HG02870 (cell line): ENCODE measurements around the gene SNX33.

ENCODE experiments used
- ATAC-seq: cut with Tn5 transposase; IDR thresholded peaks from one replicate; pipeline ENCODE4 v1.9.1; 2021; ENCODE audit warnings: mild to moderate bottlenecking, moderate library complexity; ENCODE audit not compliant: unreplicated experiment

Gene SNX33

DNA sequence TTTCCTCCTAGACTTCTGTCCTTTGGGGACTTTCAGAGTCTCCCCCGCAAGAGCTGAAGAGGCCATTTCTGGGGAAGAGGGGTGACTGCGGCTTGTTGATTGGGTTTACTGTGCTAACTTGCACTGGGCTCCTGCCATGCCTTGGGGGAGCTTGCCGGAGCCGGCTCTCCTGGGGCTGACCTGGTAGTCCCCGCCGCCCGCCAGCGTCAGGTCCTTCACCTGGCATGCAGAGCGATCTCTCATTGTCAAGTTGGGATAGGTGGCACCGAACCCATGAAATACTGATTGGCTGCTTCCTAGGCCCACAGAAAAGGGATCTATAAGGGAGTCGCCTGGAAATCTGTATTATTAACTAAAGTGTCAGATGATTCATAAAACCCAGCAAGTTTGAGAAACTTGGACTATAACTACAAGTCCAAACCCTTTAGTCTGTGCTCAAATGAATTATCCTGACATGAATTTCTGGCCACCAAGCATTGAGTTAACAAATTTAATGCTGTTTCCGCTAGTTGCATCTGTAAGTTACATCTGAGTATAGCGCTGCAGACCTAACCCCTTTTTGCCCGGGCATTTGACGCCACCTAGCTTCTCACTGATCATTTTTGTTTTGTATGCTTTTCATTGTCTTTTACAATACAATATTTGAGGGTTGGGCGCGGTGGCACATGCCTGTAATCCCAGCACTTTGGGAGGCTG lies 7.1 kb upstream of the SNX33 start:
- peak; percentile 25 for ATAC-seq

DNA sequence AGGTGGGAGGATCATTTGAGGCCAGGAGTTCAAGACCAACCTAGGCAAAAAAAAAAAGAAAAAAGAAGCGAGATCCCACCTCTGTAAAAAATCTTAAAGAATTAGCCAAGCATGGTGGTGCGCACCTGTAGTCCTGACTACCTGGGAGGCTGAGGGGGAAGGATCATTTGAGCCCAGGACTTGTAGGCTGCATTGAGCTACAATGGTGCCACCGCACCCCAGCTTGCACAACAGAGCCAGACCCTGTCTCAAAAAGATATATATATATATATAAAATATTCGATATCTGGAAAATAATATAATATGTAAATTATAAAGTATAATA lies 6.6 kb upstream of the SNX33 start:
- no peak for ATAC-seq

DNA sequence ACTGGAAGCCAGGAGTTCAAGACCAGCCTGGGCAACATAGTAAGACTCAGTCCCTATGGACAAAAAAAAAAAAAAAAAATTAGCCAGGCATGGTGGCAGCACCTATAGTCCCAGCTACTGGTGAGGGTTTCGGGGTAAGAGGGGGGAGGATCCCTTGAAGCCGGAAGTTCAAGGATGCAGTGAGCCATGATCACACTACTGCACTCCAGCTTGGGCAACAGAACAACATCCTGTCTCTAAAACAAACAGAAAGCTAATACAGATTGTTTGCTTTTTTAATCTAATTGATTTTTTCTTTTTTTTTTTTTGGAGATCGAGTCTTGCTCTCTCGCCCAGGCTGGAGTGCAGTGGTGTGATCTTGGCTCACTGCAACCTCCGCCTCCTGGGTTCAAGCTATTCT lies 6.1 kb upstream of the SNX33 start:
- ATAC-seq: no peak

DNA sequence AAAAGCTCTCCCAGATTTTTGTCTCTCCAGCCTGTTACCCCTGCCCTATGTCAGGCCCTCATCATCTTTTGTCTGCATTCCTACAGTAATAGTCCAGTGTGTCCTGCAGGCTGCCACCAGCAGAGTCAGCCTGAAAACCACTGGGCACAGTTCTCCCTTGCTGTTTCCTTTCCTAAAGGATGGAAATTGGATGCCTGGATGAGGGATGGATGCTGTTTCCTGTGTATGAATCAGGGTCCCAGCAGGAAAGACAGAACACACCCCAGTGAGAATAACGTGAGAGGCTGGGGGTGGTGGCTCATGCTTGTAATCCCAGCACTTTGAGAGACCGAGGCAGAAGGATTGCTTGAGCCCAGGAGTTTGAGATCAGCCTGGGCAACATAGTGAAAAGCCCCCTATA lies 3.3 kb upstream of the SNX33 start:
- no peak for ATAC-seq

DNA sequence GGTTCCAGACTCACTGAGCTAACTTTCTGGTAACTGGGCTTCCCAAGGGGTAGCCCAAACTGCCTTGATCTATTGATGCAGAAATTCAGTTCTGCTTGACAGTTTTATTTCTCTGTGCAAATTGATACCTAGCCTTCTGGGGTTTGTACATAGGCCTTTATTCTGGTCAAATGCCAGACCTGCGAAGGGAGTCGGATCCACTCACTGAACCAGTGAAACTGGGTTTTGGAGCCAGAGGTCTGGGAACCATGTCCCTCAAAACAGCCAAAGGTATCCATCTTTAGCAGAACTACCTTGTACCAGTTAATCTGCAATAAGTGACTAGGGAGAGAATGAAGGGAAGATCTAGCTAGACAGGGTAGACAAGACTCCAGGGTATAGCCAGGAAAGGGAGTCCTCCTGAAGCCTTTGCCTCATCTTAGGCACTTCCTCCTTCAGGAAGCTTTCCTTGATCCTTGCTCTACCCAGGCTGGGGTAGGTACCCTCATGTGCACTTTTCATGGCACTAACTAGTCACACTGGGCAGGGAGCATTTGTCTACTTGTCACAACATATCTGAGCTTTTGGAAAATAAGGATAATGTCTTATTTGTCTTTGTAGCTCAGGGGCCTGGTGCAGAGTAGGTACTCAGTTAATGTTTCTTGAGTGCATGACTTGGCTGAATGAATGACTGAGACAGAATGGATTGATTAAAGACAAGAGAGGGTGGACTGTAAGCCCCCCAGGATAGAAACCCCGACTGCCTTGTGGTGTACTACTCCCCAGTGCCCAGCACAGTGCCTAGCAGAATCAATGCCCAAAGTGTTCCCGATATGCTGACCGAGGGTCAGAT lies 1.4 kb upstream of the SNX33 start:
- no peak for ATAC-seq

DNA sequence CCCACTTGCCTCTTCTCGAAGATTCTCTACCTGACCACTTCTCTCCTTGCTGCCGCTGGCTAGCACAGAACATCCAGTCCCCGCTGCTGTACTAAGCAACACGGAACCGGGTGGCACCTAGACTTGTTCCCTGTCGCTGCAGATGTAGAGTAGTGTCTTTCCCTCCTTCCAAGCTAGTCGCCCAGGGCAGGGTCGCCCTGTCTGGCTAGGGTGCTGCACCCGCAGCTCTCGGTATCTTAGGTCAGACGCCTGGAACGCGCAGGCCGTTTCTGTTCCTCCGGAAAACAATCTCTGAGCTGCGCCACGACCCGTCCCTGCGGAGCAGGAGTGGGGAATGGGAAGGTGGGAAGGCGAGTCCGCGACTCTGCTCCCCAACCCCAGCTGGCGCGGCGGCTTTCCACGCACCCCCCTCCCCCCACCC lies 758 bp upstream of the SNX33 start:
- ATAC-seq: no peak

DNA sequence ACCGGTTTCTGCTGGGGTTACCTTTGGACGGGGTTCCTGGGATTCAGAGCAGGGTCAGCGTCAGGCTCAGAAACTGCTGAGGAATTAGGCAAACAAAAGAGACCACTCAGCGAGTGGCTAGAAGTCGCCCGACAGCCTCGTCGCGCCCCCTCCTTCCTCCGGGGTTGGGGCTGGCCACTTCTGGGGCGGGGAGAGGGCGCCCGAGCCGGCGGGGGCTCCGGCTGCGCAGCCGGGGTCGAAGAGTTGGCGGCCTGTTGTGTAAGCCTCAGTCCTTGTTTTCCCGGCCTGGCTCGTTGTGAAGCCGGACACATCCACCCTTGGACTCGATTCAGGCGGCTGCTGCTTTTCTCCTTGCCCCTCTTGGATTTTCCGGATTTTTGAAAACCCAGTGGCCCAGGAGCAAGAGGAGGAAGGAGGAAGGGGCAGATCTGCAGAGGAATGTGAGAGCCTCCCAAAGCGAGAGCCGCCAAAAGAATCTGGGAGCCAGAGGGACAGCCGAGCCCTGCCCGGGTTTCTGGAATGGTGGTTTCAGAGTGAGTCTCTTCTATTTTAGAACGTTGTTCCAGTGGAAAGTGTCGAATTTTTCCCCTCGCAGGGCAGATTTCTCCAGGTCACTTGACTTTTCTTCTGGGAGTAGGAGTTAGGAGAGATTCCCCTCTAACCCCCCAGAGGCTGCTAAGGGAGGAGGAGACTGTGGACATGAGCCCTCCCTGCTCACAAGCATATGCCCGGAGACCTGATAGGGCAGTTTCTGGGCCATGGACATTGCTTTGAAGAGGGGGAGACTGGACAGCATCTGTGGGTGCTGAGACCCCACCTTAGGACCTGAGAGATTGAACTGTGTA lies 666 bp downstream of the SNX33 start:
- no peak for ATAC-seq

DNA sequence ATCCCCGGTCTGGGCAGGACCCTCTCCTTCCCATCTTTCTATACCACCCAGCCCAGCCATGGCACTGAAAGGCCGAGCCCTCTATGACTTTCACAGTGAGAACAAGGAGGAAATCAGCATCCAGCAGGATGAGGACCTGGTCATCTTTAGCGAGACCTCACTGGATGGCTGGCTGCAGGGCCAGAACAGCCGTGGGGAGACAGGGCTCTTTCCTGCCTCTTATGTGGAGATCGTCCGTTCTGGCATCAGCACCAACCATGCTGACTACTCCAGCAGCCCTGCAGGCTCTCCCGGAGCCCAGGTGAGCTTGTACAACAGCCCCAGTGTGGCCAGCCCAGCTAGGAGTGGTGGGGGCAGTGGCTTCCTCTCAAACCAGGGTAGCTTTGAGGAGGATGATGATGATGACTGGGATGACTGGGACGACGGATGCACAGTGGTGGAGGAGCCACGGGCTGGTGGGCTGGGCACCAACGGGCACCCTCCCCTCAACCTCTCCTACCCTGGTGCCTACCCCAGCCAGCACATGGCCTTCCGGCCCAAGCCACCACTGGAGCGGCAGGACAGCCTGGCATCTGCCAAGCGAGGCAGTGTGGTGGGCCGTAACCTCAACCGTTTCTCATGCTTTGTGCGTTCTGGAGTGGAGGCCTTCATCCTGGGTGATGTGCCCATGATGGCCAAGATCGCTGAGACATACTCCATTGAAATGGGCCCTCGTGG lies 1.5 kb downstream of the SNX33 start:
- no peak for ATAC-seq

DNA sequence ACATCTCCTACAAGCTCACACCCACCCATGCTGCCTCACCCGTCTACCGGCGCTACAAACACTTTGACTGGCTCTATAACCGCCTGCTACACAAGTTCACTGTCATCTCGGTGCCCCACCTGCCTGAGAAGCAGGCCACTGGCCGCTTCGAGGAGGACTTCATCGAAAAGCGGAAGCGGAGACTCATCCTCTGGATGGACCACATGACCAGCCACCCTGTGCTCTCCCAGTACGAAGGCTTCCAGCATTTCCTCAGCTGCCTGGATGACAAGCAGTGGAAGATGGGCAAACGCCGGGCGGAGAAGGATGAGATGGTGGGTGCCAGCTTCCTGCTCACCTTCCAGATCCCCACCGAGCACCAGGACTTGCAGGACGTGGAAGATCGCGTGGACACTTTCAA lies 2.1 kb downstream of the SNX33 start:
- ATAC-seq: no peak

DNA sequence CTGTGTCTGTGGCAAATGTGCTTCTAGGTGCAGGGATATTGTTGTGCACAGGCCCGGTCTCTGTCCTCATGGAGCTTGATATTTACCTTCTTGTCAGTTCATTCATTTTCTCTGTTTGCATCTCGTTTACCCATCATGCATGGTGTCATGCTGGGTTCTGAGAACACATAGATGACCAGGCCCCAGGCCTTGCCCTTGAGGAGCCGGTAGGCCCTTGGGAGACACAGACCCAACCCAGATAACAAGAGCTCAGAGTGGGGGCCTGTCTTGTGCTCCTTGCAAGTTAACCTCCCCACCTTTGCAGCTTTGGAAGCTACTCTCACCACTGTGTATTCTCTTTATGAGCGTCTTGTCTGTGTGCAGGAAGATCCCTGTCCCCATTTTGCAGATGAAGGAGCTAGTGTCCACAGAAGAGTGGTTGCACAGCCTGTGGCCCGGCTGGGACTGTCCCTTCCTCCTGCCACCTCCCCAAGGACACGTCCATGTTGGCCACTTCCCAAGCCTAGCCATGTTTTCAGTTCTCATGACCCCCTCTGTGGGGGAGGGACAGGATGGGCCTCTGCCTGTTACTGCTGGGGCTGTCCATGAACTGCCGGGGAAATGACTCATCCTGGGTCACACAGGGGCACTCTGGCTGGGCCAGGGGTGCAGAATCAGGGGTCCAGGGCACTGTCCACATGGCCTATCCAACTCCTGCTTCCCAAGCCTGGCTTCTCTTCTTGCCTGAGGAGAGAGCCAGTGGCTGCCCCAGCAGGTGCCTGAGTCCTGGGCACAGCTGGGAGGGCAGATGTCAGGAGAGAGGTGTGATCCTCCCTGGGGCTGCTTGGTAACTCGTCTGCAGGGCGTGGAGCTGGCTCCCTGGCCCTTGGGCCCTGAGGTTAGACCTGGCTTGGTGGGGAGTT lies 3.4 kb downstream of the SNX33 start:
- no peak for ATAC-seq

DNA sequence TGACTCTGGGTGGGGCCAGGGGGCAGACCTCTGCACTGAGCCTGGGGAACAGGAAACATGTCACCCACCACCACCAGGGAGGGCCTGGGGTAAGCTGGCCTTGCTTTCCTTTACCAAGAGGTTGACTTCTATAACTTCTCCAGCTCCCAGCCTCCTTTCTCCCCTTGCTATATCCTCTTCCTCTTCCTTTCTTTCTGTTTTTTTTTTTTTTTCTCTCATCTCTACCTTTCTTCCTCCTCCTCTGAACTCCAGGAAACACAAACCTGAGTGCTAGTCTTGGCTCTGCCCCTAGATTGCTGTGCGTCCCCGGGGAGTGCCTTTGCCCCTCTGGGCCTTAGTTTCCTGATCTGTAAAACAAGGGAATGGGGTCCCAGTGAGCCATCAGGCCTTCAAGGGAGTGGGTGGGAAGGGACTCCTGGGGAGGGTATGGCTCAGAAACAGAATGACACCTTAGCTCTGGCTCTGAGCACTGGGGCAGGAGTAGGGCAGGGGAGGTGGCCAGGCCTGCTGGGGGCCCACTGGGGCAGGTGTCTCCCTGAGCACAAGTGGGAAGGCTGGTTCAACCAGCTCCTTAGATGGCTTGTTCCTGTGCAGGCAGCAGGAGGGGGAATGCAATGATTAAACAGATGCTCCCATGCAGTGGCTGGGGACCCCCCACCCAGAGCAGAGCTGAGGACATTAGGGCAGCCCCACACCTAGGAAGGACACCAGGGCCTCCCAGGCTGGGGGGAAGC lies 4.3 kb downstream of the SNX33 start:
- ATAC-seq: no peak

DNA sequence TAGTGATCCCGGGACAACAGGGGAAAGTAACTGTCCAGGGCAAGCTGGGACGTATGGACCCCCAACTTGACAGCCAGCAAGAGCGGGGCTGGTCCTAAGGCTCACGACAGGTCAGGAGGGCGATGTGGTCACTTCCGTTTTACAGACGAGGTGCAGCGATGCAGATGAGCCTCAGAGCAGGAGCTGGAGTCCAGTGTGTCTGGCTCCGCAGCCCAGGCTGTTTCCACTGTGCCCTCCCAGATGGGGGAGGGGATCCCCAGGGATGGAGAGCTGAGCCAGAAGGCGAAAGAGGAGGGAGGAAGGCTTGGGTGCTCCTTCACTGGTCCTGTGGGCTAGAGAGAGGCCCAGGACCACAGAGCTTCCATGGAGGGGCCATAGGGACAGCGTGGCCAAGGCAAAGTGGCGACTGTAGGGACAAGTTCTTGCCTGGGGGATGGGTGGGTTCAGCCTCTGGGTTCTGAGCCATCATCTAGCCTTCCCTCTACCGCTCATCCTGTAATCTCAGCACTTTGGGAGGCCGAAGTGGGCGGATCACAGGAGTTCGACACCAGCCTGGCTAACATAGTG lies 5.7 kb downstream of the SNX33 start:
- no peak for ATAC-seq

DNA sequence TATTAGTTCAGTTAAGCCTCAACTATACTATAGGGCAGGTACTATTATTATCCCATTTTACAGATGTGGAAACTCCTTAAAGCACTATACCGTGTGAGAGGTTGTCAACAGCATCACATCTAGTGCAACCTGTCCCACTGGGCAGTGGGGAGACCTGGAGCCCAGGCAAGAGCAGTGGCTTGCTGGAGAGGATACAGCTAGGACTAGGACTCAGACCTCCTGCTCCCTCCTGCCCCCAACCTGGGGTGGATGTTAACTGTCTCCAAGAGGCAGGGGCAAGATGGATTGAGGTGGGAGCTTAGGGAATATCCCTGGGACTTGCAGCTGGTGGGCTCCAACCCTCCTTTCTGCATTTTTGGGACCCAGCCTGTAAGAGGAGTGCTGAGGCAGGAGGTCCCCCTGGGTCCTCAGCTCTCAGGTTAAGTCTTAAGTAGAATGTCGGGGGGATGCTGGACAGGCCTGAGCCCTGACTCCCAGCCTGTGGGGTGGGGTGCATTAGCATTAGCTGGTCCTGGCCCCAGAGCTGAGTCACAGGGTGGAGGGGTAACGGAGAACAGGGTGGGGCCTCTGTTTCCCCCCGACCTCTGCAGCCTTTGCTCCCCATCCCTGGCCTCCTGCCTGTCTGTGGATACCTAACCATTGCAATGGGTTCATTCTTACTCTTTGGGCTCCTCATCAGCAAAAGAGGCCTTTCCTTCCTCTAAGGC lies 6.6 kb downstream of the SNX33 start:
- ATAC-seq: no peak

DNA sequence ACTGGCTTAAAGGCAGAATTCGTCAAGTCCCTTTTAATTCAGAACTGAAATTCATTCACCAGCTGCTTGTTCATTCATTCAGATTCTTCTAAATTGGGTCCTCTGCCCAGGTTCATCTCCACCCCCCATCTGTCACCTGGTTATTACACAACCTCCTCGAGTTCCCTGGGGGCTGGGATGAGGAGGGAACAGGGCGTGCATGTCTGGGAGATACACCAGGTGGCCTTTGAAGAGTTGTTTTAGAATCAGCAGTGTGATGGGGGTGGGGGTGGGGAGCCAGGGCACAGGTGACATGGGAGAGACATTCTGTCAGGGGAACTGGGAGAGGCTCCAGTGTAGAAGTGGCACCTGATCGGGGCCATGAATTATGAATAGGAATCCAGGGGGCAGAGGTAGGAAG lies 8.2 kb downstream of the SNX33 start:
- no peak for ATAC-seq

DNA sequence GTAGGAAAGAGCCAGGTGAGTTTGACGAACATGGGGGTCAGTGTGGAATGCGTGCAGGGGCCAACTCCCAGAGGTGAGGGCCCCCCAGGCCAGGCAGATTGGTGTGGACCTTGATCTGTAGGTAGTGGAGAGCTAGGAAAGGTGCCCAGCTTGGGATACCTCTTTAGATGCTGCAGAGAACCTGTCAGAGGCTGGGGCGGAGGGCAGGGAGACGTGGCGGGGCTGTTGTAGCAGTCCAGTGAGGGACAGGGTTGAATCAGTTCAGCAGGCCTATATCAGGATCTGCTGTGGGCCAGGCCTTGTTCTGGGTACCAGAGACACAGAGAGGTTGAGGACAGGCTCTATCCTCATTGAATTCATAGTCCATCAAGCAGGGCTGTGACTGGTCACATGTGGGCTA lies 8.6 kb downstream of the SNX33 start:
- ATAC-seq: no peak

DNA sequence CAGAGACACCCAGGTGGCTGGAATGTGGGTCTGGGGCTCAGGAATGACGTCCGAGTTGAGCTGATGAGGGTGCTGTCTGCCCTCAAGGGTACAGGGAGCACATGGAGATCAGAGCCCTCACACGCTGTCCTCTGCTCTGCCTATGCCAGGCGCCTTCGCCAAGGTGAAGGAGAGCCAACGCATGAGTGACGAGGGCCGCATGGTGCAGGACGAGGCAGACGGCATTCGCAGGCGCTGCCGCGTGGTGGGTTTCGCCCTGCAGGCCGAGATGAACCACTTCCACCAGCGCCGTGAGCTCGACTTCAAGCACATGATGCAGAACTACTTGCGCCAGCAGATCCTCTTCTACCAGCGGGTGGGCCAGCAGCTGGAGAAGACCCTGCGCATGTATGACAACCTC lies 9.1 kb downstream of the SNX33 start:
- ATAC-seq: no peak

DNA sequence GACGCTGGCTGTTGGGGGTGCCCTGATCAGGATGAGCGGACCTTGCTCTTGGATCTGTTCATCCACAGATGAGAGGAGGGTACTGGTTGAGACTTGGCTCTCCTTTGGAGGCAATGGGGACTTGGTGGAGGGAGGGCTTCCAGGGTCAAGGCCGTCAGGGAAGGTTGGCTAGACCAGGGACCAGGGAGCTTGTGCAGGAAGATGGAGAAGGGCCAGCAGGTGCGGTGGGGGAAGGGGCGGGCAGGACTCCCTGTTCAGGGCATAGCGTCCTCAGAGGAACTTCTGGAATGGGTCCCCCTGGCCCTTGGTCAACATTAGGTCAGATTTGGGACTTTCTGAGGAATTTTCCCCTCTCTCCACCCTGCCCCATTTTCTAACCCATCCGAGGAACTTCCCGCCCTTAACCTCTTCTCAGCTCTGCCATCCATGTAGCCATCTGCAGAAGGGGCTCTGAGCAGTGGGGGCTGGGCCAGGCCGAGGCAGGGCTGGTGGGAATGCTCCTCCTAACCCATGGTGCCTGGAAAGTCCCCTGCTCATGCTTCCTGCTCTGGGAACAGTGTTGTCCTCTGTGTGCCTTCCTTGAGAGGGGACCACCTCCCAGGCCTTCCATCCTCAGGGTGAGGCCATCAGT lies 11.5 kb downstream of the SNX33 start:
- no peak for ATAC-seq
